ENCODE results near the gene TRMT44.

TRMT44 gene

GRCh38 chr4:8516996-8517550, 76.5 kb downstream of the TRMT44 start:
- no peak for DNase-seq

GRCh38 chr4:8517946-8518345, 77.4 kb downstream of the TRMT44 start:
- DNase-seq, result no peak

GRCh38 chr4:8522160-8523120, 81.9 kb downstream of the TRMT44 start:
- DNase-seq, result no peak

GRCh38 chr4:8523175-8523574, 82.6 kb downstream of the TRMT44 start:
- DNase-seq, result no peak

GRCh38 chr4:8523766-8524165, 83.2 kb downstream of the TRMT44 start:
- DNase-seq, result no peak

- DNase-seq, result no peak
These were observed 84.2 kb downstream of the TRMT44 start for GRCh38 chr4:8524595-8525382.

GRCh38 chr4:8525383-8526120, 85.0 kb downstream of the TRMT44 start:
- DNase-seq, result no peak
